GM12872 (cell line): Measurements from ENCODE around the gene SOD1.

Experiments used
- CTCF ChIP-seq: IDR thresholded peaks from 3 replicates; pipeline ENCODE4 v1.5.1; 2011; ENCODE audit warnings: low read depth, mild to moderate bottlenecking, low read length, moderate library complexity; ENCODE audit not compliant: insufficient read depth

SOD1 gene

DNA sequence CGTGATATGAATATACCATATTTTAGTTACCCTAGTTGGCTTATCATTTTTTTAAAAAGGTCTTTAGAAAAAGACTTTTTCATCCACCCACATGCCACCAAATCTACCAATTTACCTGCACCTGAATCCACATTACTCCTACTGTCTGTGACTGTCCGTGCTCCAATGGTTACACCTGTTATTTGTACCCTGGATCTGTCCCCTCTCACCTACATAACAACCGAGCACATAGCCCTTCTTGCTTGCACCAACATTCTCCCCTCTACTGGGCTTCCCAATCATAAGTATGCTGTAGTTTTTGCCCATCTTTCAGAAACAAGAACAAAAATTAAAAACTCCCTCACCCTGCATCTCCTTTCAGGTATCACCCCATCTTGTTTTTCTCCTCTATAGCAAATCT, 17.6 kb downstream of the SOD1 start:
- TF ChIP-seq CTCF, result no peak

DNA sequence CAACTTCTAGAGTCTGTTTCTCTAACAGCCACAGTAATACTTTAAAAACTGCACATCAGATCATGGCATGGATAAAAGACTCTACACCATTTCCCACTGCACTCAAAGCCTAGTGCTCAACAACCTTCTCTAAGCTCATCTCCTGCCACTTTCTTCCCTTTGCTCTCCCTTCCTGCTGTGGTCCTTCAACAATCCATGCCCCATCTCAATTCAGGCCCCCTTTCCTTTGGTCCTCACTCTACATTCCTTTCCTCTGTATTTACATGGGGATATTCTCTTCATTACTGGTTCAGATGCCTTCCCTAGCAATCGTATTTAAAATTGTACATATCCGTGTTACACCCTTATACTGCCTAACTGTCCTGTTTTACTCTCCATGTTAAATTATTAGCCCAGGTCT, 19.0 kb downstream of the SOD1 start:
- no peak for TF ChIP-seq CTCF

DNA sequence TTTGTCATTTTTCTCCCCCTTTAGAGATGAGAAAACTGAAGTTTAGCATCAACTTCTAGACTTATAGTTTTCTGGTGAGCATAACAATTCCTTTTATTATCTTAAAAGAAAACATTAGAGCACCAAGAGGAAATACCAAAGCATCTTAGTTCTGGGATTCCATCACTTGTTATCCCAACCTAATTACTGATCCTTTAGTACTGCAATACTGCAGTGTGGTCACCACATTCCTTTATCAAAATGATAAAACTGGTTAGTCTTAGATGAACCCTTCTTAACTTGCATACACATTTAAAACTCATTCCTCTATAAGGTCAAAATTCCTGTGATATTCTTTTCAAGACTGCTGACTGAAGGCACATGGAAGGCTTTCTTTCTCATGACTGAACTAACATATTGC, 23.1 kb downstream of the SOD1 start:
- no peak for TF ChIP-seq CTCF

- no peak for TF ChIP-seq CTCF
Observed at GRCh38 chr21:31683029-31683428, 23.5 kb downstream of the SOD1 start.

- TF ChIP-seq CTCF, result no peak
Observed at GRCh38 chr21:31684918-31685317, 25.4 kb downstream of the SOD1 start.

DNA sequence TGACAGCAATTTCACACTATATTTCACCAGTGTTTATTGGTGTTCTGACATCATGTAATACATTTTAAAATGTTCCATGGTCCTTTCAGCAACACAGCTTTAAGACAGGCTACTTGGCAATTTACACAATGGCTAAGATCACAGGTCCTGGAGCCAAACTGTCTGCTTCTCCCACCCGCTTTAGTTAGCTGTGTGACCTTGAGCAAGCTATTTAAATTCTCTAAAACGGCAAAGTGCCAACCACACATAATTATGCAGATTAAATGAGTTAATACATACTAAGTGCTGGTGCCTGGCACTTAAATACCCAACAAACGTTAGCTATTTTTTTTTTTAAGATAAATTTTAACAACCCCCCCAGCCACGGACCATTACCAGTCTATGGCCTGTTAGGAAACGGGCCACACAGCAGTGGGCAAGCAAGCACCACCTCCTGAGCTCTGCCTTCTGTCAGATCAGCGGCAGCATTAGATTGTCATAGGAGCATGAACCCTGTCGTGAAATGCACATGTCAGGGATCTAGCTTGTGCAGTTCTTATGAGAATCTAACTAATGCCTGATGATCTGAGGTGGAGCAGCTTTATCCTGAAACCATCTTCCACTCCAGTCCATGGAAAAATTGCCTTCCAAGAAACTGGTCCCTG, 26.9 kb downstream of the SOD1 start:
- TF ChIP-seq CTCF, result no peak

DNA sequence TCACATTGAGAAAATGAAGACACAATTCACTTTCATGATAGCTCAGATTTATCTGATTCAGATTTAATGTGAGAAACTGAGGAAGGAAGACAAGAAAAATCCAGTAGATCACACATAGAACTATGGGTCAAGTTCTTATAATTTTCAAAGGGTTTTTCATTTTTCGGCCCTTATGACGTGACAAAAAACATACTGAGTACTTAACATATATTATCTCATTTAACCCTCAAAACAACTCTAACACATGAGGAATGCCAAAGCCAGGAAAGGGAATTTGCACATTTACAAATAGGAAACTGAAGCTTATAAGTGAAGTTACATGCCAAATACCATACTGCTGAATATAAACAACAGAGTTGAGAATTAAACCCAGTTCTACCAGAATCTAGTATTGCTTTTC, 27.6 kb downstream of the SOD1 start:
- no peak for TF ChIP-seq CTCF
